Psoas muscle (tissue), 8 donors: ENCODE results near the gene BBX. TPM values are rescaled to one million over a fixed set of nuclear protein-coding genes. Genes with fewer than 3 reads are reported as not detected.

Experiments used
- ATAC-seq, 4 donors: fragments of 200-7000 bp; cut with Tn5 transposase; one replicate each; pipeline ENCODE4 v1.9.1; 2020; ENCODE audit warnings: moderate library complexity in 3 of 4, mild to moderate bottlenecking in 2 of 4
- DNase-seq, 2 donors: peaks; one replicate each; pipeline ENCODE4 v3.0.0-alpha.2; 2020
- H3K27ac ChIP-seq: fragments of 200-600 bp; one replicate; pipeline ENCODE4 v1.8.0; 2022
- H3K27me3 ChIP-seq, 3 donors: fragments of 200-600 bp in 1 of 3; one replicate each; pipeline versions ENCODE4 v1.6.1 to v1.8.0; 2013 to 2022; ENCODE audit warnings: low read length in 2 of 3, mild to moderate bottlenecking in 2 of 3, moderate library complexity in 1 of 3; ENCODE audit not compliant: insufficient read depth in 3 of 3
- H3K36me3 ChIP-seq, 2 donors: fragments of 200-600 bp in 1 of 2; one replicate each; pipeline versions ENCODE4 v1.6.1 to v1.8.0; 2013 to 2022; ENCODE audit warnings: low read depth in 1 of 2, mild to moderate bottlenecking in 1 of 2, moderate library complexity in 1 of 2; ENCODE audit not compliant: insufficient read depth in 1 of 2
- H3K4me1 ChIP-seq: fragments of 200-600 bp; one replicate; pipeline ENCODE4 v1.8.0; 2022
- H3K4me3 ChIP-seq: fragments of 200-600 bp; one replicate; pipeline ENCODE4 v1.8.0; 2022; ENCODE audit warnings: mild to moderate bottlenecking
- H3K9me3 ChIP-seq: fragments of 200-600 bp; one replicate; pipeline ENCODE4 v1.8.0; 2022
- CTCF ChIP-seq: fragments of 200-600 bp; IDR thresholded peaks from one replicate; pipeline ENCODE4 v1.8.0; 2022; ENCODE audit warnings: antibody characterized with exemption
- WGBS, 3 donors: extraction: QIAGEN DNeasy Blood & Tissue Kit; methylation state at CpG; one replicate each; pipeline versions ENCODE4 v1.1.6 to v1.1.7; 2013; 5-methylcytosine and 5-hydroxymethylcytosine counted together
- intact Hi-C, 2 donors: fragments of 100-400 bp; cut with DNase I; formaldehyde crosslinking; loops; one replicate each; pipeline versions ENCODE4 v1.11.0 to v1.14.2; 2022
- polyA plus RNA-seq, 3 donors: library from polyadenylated mRNA; stranded (reverse); fragments of 200-250 nt; gene quantifications; one replicate each; pipeline ENCODE4 v1.2.3, GENCODE V29; 2013
- total RNA-seq, 4 donors: library from RNA; stranded (reverse); fragmentation: NEBNext Ultra II Directional in 2 of 4; extraction: Animal tissue kit (Norgen Biotek cat#: 25700) in 2 of 4; gene quantifications; one replicate each; pipeline versions ENCODE4 v1.2.1 to v1.2.4, GENCODE V29; 2021 to 2023
- donor health status: healthy with polysubstance abuse.
- donor health status: DM: no; HTN: no; CAD: no; lungs with moderate emphysema.
- donor health status: Bipolar disorder and iron deficiency.
- donor health status: healthy.
- donor health status: DM: yes; HTN: yes; CAD: no.
- donor health status: DM: no; HTN: no; CAD: no.
- donor health status: DM: no; HTN: no; CAD: no.
- donor health status: DM: yes; HTN: yes; CAD: no.

Gene BBX
- total and polyA plus RNA-seq, 7 donors: 2.2 to 30.4 (median 16.2) TPM

GRCh38 chr3:107668963-107669362 lies 146.2 kb downstream of the BBX start:
- peak overlapping the region; percentile 56 for H3K27ac ChIP-seq
- ATAC-seq: peak; percentile 72 to 91 (median 82)
- WGBS, 3 donors: 69 to 72% (median 71%) methylated on average over 3 of the region's 3 CpGs

GRCh38 chr3:107669669-107670068 lies 146.9 kb downstream of the BBX start:
- Histone ChIP-seq H3K9me3 (no peaks in the 10 kb centered on the region), H3K4me3 (no peak overlapping the region), H3K4me1 (peaks cover 8% of the 10 kb centered on the region), H3K27me3 (no peaks in the 10 kb centered on the region), H3K36me3 (no peaks in the 10 kb centered on the region), H3K27ac (no peak overlapping the region)
- ATAC-seq: no peak
- no peak for DNase-seq
- intact Hi-C loops: loop anchor here (10.0 kb wide), 2 partner anchors 255 to 425 kb away; no protein-coding TSS in a partner anchor
- WGBS, 3 donors: 50 to 90% (median 56%) methylated on average over 1 of the region's 1 CpG
- no peak for TF ChIP-seq CTCF

More at GRCh38 chr3:107668963-107669362, 146.2 kb downstream of the BBX start:
- Histone ChIP-seq H3K36me3 (no peaks in the 10 kb centered on the region), H3K9me3 (no peaks in the 10 kb centered on the region), H3K27me3 (no peaks in the 10 kb centered on the region), H3K4me1 (peaks cover 8% of the 10 kb centered on the region), H3K4me3 (no peak overlapping the region)
- TF ChIP-seq CTCF: no peak
- DNase-seq: no peak
- intact Hi-C loops: loop anchor here (10.0 kb wide), 2 partner anchors 256 to 424 kb away; no protein-coding TSS in a partner anchor

- H3K9me3 ChIP-seq: no peaks in the 10 kb centered on the region
- no peaks in the 10 kb centered on the region for H3K36me3 ChIP-seq
- no peak overlapping the region for H3K4me3 ChIP-seq
- DNase-seq (no peak), ATAC-seq (no peak)
- no peak for TF ChIP-seq CTCF
- H3K27me3 ChIP-seq: no peaks in the 10 kb centered on the region
- 79 to 91% (median 82%) methylated on average over 3 of the region's 3 CpGs for WGBS, 3 donors
- no peak overlapping the region for H3K27ac ChIP-seq
- peaks cover 8% of the 10 kb centered on the region for H3K4me1 ChIP-seq
- intact Hi-C loops: no loop called here
Observed at GRCh38 chr3:107670986-107671385, 148.2 kb downstream of the BBX start.

- H3K27me3 ChIP-seq: no peaks in the 10 kb centered on the region
- no peaks in the 10 kb centered on the region for H3K36me3 ChIP-seq
- intact Hi-C loops: no loop called here
- TF ChIP-seq CTCF: no peak
- peaks cover 4% of the 10 kb centered on the region for H3K4me1 ChIP-seq
- 53 to 73% (median 56%) methylated on average over 7 of the region's 7 CpGs for WGBS, 3 donors
- no peak overlapping the region for H3K4me3 ChIP-seq
- DNase-seq: peak; percentile 23 to 56
- H3K9me3 ChIP-seq: no peaks in the 10 kb centered on the region
- ATAC-seq: peak in 3 of 4 donors; percentile 72 to 93 (median 91)
- no peak overlapping the region for H3K27ac ChIP-seq
Observed at GRCh38 chr3:107674371-107674770, 151.6 kb downstream of the BBX start.
